IMR-90 (cell line): ENCODE results near the gene VIT. TPM values are rescaled to one million over a fixed set of nuclear protein-coding genes. Genes with fewer than 3 reads are reported as not detected.

Source experiments
- ATAC-seq: fragments of 200-7000 bp; cut with Tn5 transposase; 2 replicates; pipeline ENCODE4 v1.9.1; 2020; ENCODE audit warnings: low read depth, mild to moderate bottlenecking, moderate library complexity
- BruUV-seq: library from RNA; stranded (reverse); fragments of 400-500 nt; replicated peaks from 2 replicates; lab custom pipeline; 2021; lab: Mats Ljungman, UMichigan
- CTCF ChIA-PET: fragments of 300-600 bp; formaldehyde crosslinking; extraction: SDS; loops from one replicate; lab custom pipeline; 2021; ENCODE audit warnings: antibody characterized with exemption; lab: Yijun Ruan, JAX
- POLR2A ChIA-PET: fragments of 300-600 bp; sonication (Branson Sonifier 250); formaldehyde crosslinking; loops from one replicate; lab custom pipeline; 2022; ENCODE audit warnings: antibody characterized with exemption; ENCODE audit not compliant: unreplicated experiment; lab: Charles Lee
- DNase-seq: peaks from one replicate; pipeline ENCODE4 v3.0.0; 2013
- H2AFZ ChIP-seq: replicated peaks from 2 replicates; pipeline ENCODE3; 2013; ENCODE audit warnings: low read length, mild to moderate bottlenecking; ENCODE audit not compliant: poor library complexity
- H2AK5ac ChIP-seq: 2 replicates; pipeline ENCODE4 v1.6.1; 2013; ENCODE audit warnings: low read depth, low read length, inconsistent platforms
- H2AK9ac ChIP-seq: replicated peaks from 2 replicates; pipeline ENCODE3; 2013; ENCODE audit warnings: mild to moderate bottlenecking, low read depth, low read length, moderate library complexity; ENCODE audit not compliant: poor library complexity
- H2BK120ac ChIP-seq: 2 replicates; pipeline ENCODE4 v1.6.1; 2013; ENCODE audit warnings: low read depth, low read length, inconsistent platforms
- H2BK15ac ChIP-seq: 3 replicates; pipeline ENCODE4 v1.6.1; 2013; ENCODE audit warnings: low read depth, low read length, inconsistent platforms
- H2BK20ac ChIP-seq: 2 replicates; pipeline ENCODE4 v1.6.1; 2013; ENCODE audit warnings: low read depth, mild to moderate bottlenecking, inconsistent platforms, low read length, moderate library complexity
- H2BK5ac ChIP-seq: 2 replicates; pipeline ENCODE4 v1.6.1; 2013; ENCODE audit warnings: mild to moderate bottlenecking, low read depth, low read length, inconsistent platforms; ENCODE audit not compliant: poor library complexity, severe bottlenecking
- H3K14ac ChIP-seq: replicated peaks from 2 replicates; pipeline ENCODE4 v1.6.1; 2013; ENCODE audit warnings: low read depth, low read length, inconsistent platforms
- H3K18ac ChIP-seq: 2 replicates; pipeline ENCODE4 v1.6.1; 2013; ENCODE audit warnings: low read depth, low read length, control low read depth
- H3K23ac ChIP-seq: 2 replicates; pipeline ENCODE4 v1.6.1; 2013; ENCODE audit warnings: low read depth, low read length, inconsistent platforms
- H3K27ac ChIP-seq: 2 replicates; pipeline ENCODE4 v1.5.1; 2013; ENCODE audit warnings: mild to moderate bottlenecking, control low read depth, low read length; ENCODE audit not compliant: insufficient read depth
- H3K27me3 ChIP-seq: 2 replicates; pipeline ENCODE4 v1.6.1; 2013; ENCODE audit warnings: low read length; ENCODE audit not compliant: control insufficient read depth, insufficient read depth
- H3K36me3 ChIP-seq: 2 replicates; pipeline ENCODE4 v1.6.1; 2013; ENCODE audit warnings: low read length, mixed read lengths; ENCODE audit not compliant: control insufficient read depth, insufficient read depth
- H3K4ac ChIP-seq: 2 replicates; pipeline ENCODE4 v1.6.1; 2013; ENCODE audit warnings: low read depth, low read length, inconsistent platforms
- H3K4me1 ChIP-seq: 2 replicates; pipeline ENCODE4 v1.6.1; 2013; ENCODE audit warnings: low read length, mixed read lengths; ENCODE audit not compliant: control insufficient read depth, insufficient read depth
- H3K4me2 ChIP-seq: 2 replicates; pipeline ENCODE4 v1.6.1; 2013; ENCODE audit warnings: low read depth, mild to moderate bottlenecking, control low read depth, low read length, moderate library complexity
- H3K4me3 ChIP-seq: 2 replicates; pipeline ENCODE4 v1.5.1; 2013; ENCODE audit warnings: low read depth, mild to moderate bottlenecking, control low read depth, low read length, moderate library complexity; ENCODE audit not compliant: insufficient read depth
- H3K56ac ChIP-seq: 2 replicates; pipeline ENCODE4 v1.6.1; 2013; ENCODE audit warnings: low read length, inconsistent platforms; ENCODE audit not compliant: insufficient read depth; ENCODE audit errors: extremely low read depth
- H3K79me1 ChIP-seq, 2 experiments: 2 replicates each; pipeline ENCODE4 v1.6.1; 2013; ENCODE audit warnings: low read length in 2 of 2, inconsistent platforms in 1 of 2, low read depth in 1 of 2
- H3K9ac ChIP-seq: 2 replicates; pipeline ENCODE4 v1.6.1; 2013; ENCODE audit warnings: low read depth, low read length, control low read depth
- H3K9me1 ChIP-seq: 2 replicates; pipeline ENCODE4 v1.6.1; 2013; ENCODE audit warnings: low read length, inconsistent platforms; ENCODE audit not compliant: insufficient read depth
- H3K9me3 ChIP-seq: 2 replicates; pipeline ENCODE4 v1.6.1; 2013; ENCODE audit warnings: low read length; ENCODE audit not compliant: control insufficient read depth, insufficient read depth
- H4K20me1 ChIP-seq: 2 replicates; pipeline ENCODE4 v1.6.1; 2013; ENCODE audit warnings: low read length, inconsistent platforms; ENCODE audit not compliant: insufficient read depth
- H4K5ac ChIP-seq: 2 replicates; pipeline ENCODE4 v1.6.1; 2013; ENCODE audit warnings: mild to moderate bottlenecking, low read depth, low read length, control low read depth
- H4K8ac ChIP-seq, 2 experiments: 2 replicates each; pipeline ENCODE4 v1.6.1; 2013; ENCODE audit warnings: low read depth in 2 of 2, low read length in 2 of 2, control low read depth in 1 of 2, inconsistent platforms in 1 of 2
- H4K91ac ChIP-seq: 2 replicates; pipeline ENCODE4 v1.6.1; 2013; ENCODE audit warnings: low read depth, low read length, inconsistent platforms; ENCODE audit not compliant: insufficient read depth
- BHLHE40 ChIP-seq: fragments of 150-350 bp; IDR thresholded peaks from 2 replicates; pipeline ENCODE4 v1.6.1; 2016; ENCODE audit warnings: mild to moderate bottlenecking, low read depth, low read length
- CTCF ChIP-seq: conservative IDR thresholded peaks from 2 replicates; pipeline ENCODE4 v1.5.1; 2012; ENCODE audit warnings: mild to moderate bottlenecking, low read depth, low read length, improper control_type of control experiment
- ELK1 ChIP-seq: fragments of 150-350 bp; IDR thresholded peaks from 2 replicates; pipeline ENCODE4 v1.6.1; 2016; ENCODE audit warnings: low read depth, mild to moderate bottlenecking, low read length, moderate library complexity, borderline replicate concordance
- MAFK ChIP-seq: IDR thresholded peaks from 2 replicates; pipeline ENCODE4 v1.6.1; 2012; ENCODE audit warnings: low read depth, low read length, improper control_type of control experiment
- MAZ ChIP-seq: IDR thresholded peaks from 2 replicates; pipeline ENCODE4 v1.6.1; 2012; ENCODE audit warnings: low read depth, mild to moderate bottlenecking, low read length, improper control_type of control experiment, moderate library complexity, borderline replicate concordance
- MXI1 ChIP-seq: IDR thresholded peaks from 2 replicates; pipeline ENCODE4 v1.6.1; 2012; ENCODE audit warnings: low read depth, mild to moderate bottlenecking, low read length, moderate library complexity, borderline replicate concordance
- RAD21 ChIP-seq: IDR thresholded peaks from 2 replicates; pipeline ENCODE4 v1.6.1; 2012; ENCODE audit warnings: low read length, improper control_type of control experiment
- RCOR1 ChIP-seq: IDR thresholded peaks from 2 replicates; pipeline ENCODE4 v1.6.1; 2012; ENCODE audit warnings: mild to moderate bottlenecking, low read length, improper control_type of control experiment; ENCODE audit not compliant: insufficient replicate concordance
- RFX5 ChIP-seq: IDR thresholded peaks from 2 replicates; pipeline ENCODE4 v1.8.0; 2012; ENCODE audit warnings: low read depth, mild to moderate bottlenecking, low read length, moderate library complexity
- SMC3 ChIP-seq: fragments of 150-350 bp; IDR thresholded peaks from 2 replicates; pipeline ENCODE4 v1.6.1; 2016; ENCODE audit warnings: low read depth, mild to moderate bottlenecking, antibody characterized with exemption, low read length, moderate library complexity
- WGBS, 2 experiments: methylation state at CpG; one replicate each; pipeline versions ENCODE4 v1.1.5 to v1.1.7; 2013; ENCODE audit warnings: missing lambda C conversion rate in 2 of 2; ENCODE audit not compliant: insufficient read length in 1 of 2; ENCODE audit errors: extremely low coverage in 2 of 2; 5-methylcytosine and 5-hydroxymethylcytosine counted together
- dilution Hi-C: fragments of 300-500 bp; cut with HindIII; formaldehyde crosslinking; loops from one replicate; pipeline ENCODE4 v1.14.3; 2018; ENCODE audit warnings: low sequenced_read_pairs; ENCODE audit not compliant: unreplicated experiment
- in situ Hi-C: fragments of 300-500 bp; cut with MboI; formaldehyde crosslinking; loops from 3 replicates; pipeline ENCODE4 v1.14.3; 2019; ENCODE audit warnings: low sequenced_read_pairs, inconsistent platforms, mixed read lengths
- intact Hi-C: fragments of 100-400 bp; cut with micrococcal nuclease; formaldehyde crosslinking; loops from 2 replicates; pipeline ENCODE4 v1.10.0; 2022
- polyA plus RNA-seq, 3 experiments: library from polyadenylated mRNA; depleted of rRNA; stranded (reverse); fragments of >200 nt; gene quantifications; 2 replicates each; pipeline ENCODE4 v1.2.3, GENCODE V29; 2012; ENCODE audit warnings: low replicate concordance in 1 of 3
- total RNA-seq: library from RNA; depleted of rRNA; stranded (reverse); fragments of >200 nt; gene quantifications from 2 replicates; pipeline ENCODE4 v1.2.3, GENCODE V29; 2012
- TF ChIP-seq, protein P1 (sequence below): fragments of 150-350 bp; IDR thresholded peaks from 2 replicates; pipeline ENCODE4 v1.6.1; 2017; ENCODE audit warnings: mild to moderate bottlenecking, antibody characterized with exemption, low read length, low read depth

Gene VIT
- total and polyA plus RNA-seq, 2 of the 4 experiments (the other 2 are of a cell fraction) = under 0.01 TPM; not detected in 1

GRCh38 chr2:36834731-36835524 is 138.4 kb downstream of the VIT start:
- no peak for ATAC-seq
- BruUV-seq = no TSS peak
- intact Hi-C loops = no loop called here
- H4K5ac ChIP-seq = no peak overlapping the region
- no peaks in the 10 kb centered on the region for H3K27me3 ChIP-seq
- no peaks in the 10 kb centered on the region for H4K20me1 ChIP-seq
- no peaks in the 10 kb centered on the region for H3K79me1 ChIP-seq
- H3K9ac ChIP-seq = no peak overlapping the region
- H3K4me1 ChIP-seq = no peaks in the 10 kb centered on the region
- ChIA-PET CTCF (no interaction called here), POLR2A (no interaction called here)
- H3K36me3 ChIP-seq = no peaks in the 10 kb centered on the region
- DNase-seq = no peak
- no peak overlapping the region for H3K23ac ChIP-seq
- no peak overlapping the region for H2BK5ac ChIP-seq
- H2BK20ac ChIP-seq = no peak overlapping the region
- no peak overlapping the region for H3K4me2 ChIP-seq
- dilution Hi-C loops = no loop called here
- no peak overlapping the region for H2AK9ac ChIP-seq
- H4K91ac ChIP-seq = no peak overlapping the region
- H3K4ac ChIP-seq = no peak overlapping the region
- no peak overlapping the region for H2BK120ac ChIP-seq
- no CpG with 5 or more reads among the region's 5 CpGs for WGBS, 2 experiments
- H2AK5ac ChIP-seq = no peak overlapping the region
- H4K8ac ChIP-seq = no peak overlapping the region
- no peak overlapping the region for H3K4me3 ChIP-seq
- H2AFZ ChIP-seq = no peak overlapping the region
- no peak overlapping the region for H2BK15ac ChIP-seq
- H3K18ac ChIP-seq = no peak overlapping the region
- in situ Hi-C loops = no loop called here
- H3K9me3 ChIP-seq = no peaks in the 10 kb centered on the region
- no peaks in the 10 kb centered on the region for H3K9me1 ChIP-seq
- H3K14ac ChIP-seq = no peak overlapping the region
- TF ChIP-seq, protein P1, sequence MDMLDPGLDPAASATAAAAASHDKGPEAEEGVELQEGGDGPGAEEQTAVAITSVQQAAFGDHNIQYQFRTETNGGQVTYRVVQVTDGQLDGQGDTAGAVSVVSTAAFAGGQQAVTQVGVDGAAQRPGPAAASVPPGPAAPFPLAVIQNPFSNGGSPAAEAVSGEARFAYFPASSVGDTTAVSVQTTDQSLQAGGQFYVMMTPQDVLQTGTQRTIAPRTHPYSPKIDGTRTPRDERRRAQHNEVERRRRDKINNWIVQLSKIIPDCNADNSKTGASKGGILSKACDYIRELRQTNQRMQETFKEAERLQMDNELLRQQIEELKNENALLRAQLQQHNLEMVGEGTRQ = no peak
- TF ChIP-seq MAZ = no peak
- TF ChIP-seq CTCF = no peak
- TF ChIP-seq MXI1 = no peak
- no peak for TF ChIP-seq RAD21
- no peak for TF ChIP-seq MAFK
- TF ChIP-seq BHLHE40 = no peak
- TF ChIP-seq RFX5 = no peak
- TF ChIP-seq RCOR1 = no peak
- TF ChIP-seq ELK1 = no peak
- no peak for TF ChIP-seq SMC3
- no peak overlapping the region for H3K27ac ChIP-seq
- H3K56ac ChIP-seq = no peak overlapping the region
